HG03095 (cell line): Measurements from ENCODE around the gene ABCB4.

Experiments
- ATAC-seq: cut with Tn5 transposase; IDR thresholded peaks from one replicate; pipeline ENCODE4 v1.9.1; 2021; ENCODE audit warnings: moderate library complexity; ENCODE audit not compliant: unreplicated experiment

Gene ABCB4

DNA sequence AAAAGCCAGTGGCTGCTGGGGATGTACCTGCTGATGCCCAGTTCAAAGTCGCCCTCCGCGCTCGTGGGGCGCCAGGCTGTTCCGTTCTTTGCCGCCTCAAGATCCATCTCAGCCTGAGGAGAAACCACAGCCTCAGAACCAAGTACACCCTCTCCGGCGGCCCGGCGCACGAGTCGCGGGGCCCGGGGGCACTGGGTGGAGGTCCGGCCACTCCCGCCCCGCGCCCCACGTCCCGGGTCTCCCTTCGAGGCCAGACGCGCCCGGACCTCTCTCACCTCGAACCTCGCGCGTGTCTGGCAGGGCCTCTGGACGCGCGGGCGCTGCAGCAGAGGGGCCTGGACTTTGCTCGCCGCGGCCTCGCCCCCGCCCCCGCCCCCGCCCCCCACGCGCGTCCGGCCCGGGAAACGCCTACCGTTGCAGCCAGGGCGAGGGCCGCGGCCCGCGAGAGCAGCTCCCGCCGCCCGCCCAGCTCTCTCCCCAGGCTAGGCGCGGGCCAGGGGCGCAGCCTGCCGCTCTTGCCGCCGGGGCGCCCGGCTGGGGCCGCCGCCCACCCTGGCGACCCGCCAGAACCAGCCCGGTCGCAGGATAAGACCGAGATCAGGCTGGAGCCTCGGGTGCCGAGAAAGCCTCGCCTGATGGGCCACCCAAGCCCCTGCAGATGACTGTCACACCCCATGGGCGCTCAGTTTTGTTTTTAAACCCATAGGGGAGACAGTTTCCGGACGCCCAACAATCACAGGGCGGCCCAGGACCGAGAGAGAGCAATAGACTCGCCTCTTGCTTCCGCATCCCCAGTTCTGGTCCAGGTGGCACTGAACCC lies at the start of gene ABCB4:
TSS of gene ABCB4 (minus strand) at position 322 of the 820 bp plus-strand sequence. CDS start at position 107, 215 bp downstream.
- ATAC-seq = no peak

DNA sequence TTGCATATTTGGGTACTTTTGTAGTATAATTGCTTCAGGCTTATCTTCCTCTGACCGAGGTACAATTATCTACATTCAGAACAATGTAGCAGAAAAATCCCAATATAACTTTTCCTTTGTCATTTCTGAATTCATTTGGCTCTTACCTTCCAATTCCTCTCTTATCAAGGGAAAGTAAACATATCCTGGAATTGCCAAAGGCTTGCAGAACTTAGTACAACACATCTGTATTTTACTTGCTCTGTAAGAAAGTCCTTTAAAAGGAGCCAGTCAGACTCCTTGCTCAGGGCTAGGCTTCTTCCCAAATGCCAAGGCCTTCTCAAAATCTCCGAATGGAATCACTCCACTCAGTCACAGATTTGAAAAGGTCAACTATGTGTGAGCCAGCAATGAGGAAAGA lies 43.3 kb upstream of the ABCB4 start:
- no peak for ATAC-seq

- no peak for ATAC-seq
Observed at GRCh38 chr7:87517891-87518290, 42.4 kb upstream of the ABCB4 start.

DNA sequence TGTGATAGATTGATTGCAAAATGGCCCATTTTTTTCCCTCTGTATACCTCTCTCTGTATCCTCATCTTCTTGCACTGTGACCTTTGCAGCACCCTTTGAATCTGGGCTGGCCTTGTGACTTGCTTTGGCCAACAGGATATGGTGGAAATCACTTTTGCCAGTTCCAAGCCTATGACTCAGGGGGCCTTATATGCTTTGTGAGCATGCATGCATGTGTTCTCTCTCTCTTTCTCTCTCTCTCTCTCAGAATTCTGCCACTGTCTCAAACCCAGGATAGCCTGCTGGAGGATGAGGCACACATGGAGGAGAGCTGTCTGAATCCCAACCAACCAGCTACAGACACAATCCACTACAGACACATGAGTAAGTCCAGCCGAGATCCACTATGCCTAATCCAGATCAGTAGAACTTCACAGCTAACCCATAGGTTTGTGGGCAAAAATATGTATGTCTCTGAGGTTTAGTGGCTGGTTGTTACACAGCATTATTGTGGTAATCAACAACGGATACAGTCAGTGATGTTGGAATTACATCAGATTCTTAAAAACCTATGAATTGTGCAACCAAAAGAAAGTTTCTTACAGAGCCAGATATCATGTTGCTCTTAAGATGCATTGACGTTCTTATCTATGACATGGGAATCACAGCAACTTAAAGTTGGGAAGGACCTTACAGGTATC lies 41.8 kb upstream of the ABCB4 start:
- ATAC-seq = no peak

- ATAC-seq = no peak
Observed at GRCh38 chr7:87513735-87514335, 38.4 kb upstream of the ABCB4 start.

- ATAC-seq = no peak
Observed at GRCh38 chr7:87512906-87513305, 37.4 kb upstream of the ABCB4 start.

GRCh38 chr7:87511510-87511909 lies 36.0 kb upstream of the ABCB4 start:
- ATAC-seq = no peak

GRCh38 chr7:87510411-87510875 lies 35.0 kb upstream of the ABCB4 start:
- ATAC-seq = no peak

GRCh38 chr7:87507446-87507845 lies 32.0 kb upstream of the ABCB4 start:
- no peak for ATAC-seq

DNA sequence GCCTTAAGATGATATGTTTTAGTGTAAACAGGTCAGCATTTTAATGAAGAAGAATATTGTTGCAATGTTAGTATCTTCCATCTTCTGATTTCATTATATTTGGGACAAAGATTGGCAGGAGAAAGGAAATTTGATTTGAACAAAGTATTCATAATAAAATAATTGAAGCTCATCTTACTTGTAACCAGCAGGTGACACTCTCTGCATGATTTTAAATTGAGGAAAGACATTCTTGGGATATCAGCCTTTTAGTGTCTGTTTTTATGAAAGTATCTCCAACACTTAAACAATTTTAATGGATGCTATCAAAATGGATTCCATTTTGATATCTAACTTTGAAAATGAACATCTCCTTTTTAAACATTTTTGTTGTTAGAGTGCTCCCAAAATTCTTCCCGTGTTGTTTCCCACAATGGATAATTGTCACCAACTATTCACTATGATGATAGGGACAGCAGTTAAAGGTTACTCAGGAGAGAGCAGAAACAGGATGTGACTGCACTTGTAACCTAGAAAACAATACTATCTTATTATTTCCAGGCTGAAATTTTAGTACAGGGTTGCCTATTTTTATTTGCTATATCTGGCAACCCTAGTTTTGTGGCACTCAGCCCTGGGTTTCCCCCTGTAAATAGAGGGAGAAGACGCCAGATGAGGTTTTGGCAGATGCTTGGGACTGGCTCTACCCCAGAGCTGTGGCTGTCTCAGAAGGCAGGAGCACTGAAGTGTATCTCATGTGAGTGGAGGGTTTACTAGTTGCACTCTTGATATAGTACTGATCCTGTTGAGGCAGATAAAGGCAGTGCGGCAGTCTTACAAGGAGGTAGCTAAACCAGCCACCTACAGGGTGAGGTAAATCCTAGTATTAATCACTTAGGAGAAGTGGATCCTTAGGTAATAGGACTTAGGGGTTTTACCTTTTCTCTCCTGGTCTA lies 31.0 kb upstream of the ABCB4 start:
- no peak for ATAC-seq

DNA sequence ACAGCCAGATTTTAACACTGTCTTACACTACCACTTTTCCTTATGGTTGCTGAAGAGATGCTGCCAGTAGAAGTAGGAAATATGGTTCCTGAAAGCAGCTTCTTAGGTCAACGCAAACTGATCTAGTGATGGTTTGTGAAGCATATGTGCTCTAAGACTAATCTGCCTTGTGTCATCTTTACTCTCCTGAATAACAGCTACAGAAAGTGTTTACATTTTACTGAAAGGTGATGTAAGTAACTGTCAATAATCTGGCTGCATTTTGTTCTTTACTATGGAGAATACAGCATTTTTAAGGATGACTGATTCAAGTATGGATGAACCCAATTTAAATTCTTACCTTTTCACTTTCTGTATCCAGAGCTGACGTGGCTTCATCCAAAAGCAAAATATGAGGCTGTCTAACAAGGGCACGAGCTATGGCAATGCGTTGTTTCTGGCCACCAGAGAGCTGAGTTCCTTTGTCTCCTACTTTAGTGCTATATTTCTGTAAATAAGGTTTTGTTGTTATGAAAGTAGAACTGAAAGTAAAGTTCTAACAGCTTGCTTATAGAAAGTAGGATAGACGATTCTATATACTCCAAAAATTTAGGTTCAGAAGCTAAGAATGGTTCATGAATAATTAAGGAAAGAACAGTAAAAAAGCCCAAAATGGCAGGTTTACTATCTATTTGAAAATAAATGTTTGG lies 30.2 kb upstream of the ABCB4 start:
- no peak for ATAC-seq

- ATAC-seq = no peak
Observed at GRCh38 chr7:87505122-87505521, 29.6 kb upstream of the ABCB4 start.

- no peak for ATAC-seq
Observed at GRCh38 chr7:87499494-87499893, 24.0 kb upstream of the ABCB4 start.

DNA sequence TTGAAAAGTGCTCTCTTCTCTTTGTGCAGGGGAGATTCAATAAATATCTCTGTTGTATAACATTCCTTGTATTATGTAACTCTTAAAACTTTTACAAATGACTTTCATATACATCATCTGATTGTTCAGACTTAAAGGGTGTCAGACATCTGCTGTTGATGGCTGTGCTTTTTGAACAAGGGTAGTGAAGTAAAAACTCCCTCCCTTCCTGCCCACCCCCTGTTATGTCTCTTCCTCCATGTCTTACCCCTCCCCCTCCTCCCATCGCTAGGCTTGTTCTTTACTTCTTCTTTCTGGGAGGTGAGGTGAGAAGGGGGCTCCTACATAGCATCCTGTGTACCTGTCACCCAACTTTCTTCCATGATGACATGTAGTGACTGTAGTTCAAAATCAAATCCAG lies 23.4 kb upstream of the ABCB4 start:
- ATAC-seq = no peak

DNA sequence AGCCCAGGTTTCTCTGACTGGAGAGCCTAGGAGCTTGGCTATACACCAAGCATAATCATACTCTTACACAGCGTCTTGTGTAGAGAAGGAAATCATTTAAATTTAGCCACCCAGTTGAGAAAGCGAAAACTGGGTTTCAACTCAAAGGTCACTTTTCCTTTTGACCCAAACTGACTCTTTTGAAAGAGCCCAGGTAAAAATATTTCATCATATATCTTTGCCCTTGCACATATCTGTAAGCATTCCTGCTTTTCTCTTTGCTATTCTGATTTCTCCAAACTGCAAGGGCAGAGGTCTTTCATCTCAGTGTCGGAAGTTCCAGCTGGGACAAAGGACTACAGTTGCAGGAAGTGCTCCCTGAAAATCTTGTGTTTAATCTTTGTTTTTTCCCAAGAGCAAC lies 22.0 kb upstream of the ABCB4 start:
- no peak for ATAC-seq

GRCh38 chr7:87495366-87495765 lies 19.9 kb upstream of the ABCB4 start:
- no peak for ATAC-seq

DNA sequence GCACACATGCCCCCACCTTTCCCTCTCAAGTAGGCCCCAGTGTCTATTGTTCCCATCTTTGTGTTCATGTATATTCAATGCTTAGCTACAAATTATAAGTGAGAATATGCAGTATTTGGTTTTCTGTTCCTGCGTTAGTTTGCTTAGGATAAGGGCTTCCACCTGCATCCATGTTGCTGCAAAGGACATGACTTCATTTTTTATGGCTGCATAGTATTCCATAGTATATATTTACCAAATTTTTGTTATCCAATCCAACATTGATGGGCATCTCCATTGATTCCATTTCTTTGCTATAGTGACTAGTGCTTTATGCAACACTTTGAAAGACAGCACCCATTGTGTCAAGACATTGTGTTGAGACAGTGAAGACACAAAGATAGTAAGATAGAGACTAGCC lies 19.0 kb upstream of the ABCB4 start:
- no peak for ATAC-seq

- no peak for ATAC-seq
Observed at GRCh38 chr7:87483131-87483530, 7.7 kb upstream of the ABCB4 start.

- ATAC-seq = no peak
Observed at GRCh38 chr7:87482115-87482514, 6.6 kb upstream of the ABCB4 start.

GRCh38 chr7:87480386-87480785 lies 4.9 kb upstream of the ABCB4 start:
- no peak for ATAC-seq
